Duodenal mucosa (tissue), 2 donors: ENCODE results near the gene ZBTB8B.

Experiments
- H3K27ac ChIP-seq: one replicate; pipeline ENCODE4 v1.7.0; 2013; ENCODE audit warnings: low read depth, low read length
- H3K27me3 ChIP-seq, 2 donors: one replicate each; pipeline ENCODE4 v1.7.0; 2013; ENCODE audit warnings: low read length in 2 of 2, control low read depth in 1 of 2; ENCODE audit not compliant: insufficient read depth in 2 of 2, control insufficient read depth in 1 of 2
- H3K36me3 ChIP-seq, 2 donors: one replicate each; pipeline ENCODE4 v1.7.0; 2013; ENCODE audit warnings: low read length in 2 of 2, control low read depth in 1 of 2; ENCODE audit not compliant: insufficient read depth in 2 of 2, control insufficient read depth in 1 of 2
- H3K4me1 ChIP-seq, 2 donors: one replicate each; pipeline ENCODE4 v1.7.0; 2013; ENCODE audit warnings: low read length in 2 of 2, control low read depth in 1 of 2; ENCODE audit not compliant: insufficient read depth in 2 of 2, control insufficient read depth in 1 of 2
- H3K4me3 ChIP-seq, 2 donors: one replicate each; pipeline ENCODE4 v1.7.0; 2013; ENCODE audit warnings: low read length in 2 of 2, low read depth in 1 of 2
- H3K9ac ChIP-seq, 2 donors: one replicate each; pipeline ENCODE4 v1.7.0; 2013; ENCODE audit warnings: low read length in 2 of 2, low read depth in 1 of 2
- H3K9me3 ChIP-seq, 2 donors: one replicate each; pipeline ENCODE4 v1.7.0; 2013; ENCODE audit warnings: low read length in 2 of 2, control low read depth in 1 of 2; ENCODE audit not compliant: control insufficient read depth in 1 of 2

The ZBTB8B gene

DNA sequence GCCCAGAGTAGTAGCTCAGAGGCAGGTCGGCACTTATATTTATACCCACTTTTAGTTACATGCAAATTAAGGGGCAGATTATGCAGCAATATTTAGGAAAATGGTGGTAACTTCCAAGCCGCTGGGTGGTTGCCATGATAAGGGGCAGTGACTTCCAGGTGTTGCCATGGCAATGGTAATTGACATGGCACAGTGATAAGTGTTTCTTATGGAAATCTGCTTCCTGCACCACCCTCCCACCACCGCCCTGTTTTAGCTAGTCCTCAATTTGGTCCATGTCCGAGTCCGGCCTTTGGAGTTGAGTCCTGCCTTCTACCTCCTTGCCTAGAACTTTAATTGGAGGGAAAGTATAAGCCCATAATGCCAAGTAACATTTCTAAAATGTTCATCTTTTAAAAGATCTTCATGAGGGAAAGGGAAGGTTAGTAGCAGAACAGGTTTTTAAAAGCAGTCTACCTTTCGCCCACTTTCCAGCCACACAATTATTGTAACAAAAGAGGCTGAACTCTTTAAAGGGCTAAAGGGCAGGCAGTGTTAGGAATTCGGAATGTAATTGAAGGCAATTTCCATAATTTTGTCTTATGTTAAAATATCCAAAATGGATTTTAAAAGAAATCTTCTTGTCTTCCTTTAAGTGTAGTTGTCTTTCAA, 21.7 kb downstream of the ZBTB8B start:
- no peaks in the 10 kb centered on the region for H3K9me3 ChIP-seq
- H3K4me3 ChIP-seq: no peak overlapping the region
- no peak overlapping the region for H3K27ac ChIP-seq

GRCh38 chr1:32487182-32487581, 22.3 kb downstream of the ZBTB8B start:
- peaks cover 0 to 3% of the 10 kb centered on the region in 2 donors for H3K27me3 ChIP-seq
- H3K4me3 ChIP-seq: no peak overlapping the region
- no peak overlapping the region for H3K27ac ChIP-seq
- H3K36me3 ChIP-seq: no peaks in the 10 kb centered on the region
- H3K9me3 ChIP-seq: no peaks in the 10 kb centered on the region
- H3K9ac ChIP-seq: no peak overlapping the region
- no peaks in the 10 kb centered on the region for H3K4me1 ChIP-seq

More for the DNA sequence above, 21.7 kb downstream of the ZBTB8B start:
- no peak overlapping the region for H3K9ac ChIP-seq
- no peaks in the 10 kb centered on the region for H3K4me1 ChIP-seq
- H3K27me3 ChIP-seq: peaks cover 0 to 3% of the 10 kb centered on the region in 2 donors
- no peaks in the 10 kb centered on the region for H3K36me3 ChIP-seq

DNA sequence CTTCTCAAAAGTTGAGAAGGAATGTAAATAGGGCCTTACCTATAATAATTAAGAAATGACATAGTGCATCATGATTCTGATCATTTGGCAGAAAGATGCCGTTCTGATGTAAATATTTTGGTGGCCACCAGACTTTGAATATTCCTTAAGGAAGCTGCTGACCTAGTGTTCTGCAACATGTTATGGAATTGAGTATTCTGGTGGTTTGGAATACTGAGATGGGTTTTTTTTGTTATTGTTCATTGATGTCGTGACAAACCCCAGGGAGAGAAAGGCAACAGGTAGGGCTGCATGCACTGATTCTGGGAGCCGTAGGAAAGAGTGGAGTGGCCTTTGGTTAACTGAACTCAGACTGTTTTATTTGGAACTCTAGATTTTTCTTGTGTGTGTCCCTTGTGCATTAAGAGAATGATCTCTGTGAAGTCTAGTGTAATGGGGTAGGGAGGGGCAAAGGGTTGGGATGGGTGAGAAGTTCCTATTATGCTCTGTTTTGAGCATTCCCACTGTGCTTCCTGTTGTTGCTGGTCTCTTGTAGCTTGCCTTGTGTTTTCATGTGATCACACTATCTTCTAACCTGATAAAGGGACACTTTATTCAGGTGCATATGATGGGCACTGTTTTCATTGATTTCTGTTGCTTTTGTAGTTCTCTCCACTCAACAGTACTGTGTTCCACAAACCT, 25.0 kb downstream of the ZBTB8B start:
- H3K9ac ChIP-seq: no peak overlapping the region
- no peaks in the 10 kb centered on the region for H3K9me3 ChIP-seq
- no peaks in the 10 kb centered on the region for H3K36me3 ChIP-seq
- no peak overlapping the region for H3K27ac ChIP-seq
- H3K4me3 ChIP-seq: no peak overlapping the region
- no peaks in the 10 kb centered on the region for H3K4me1 ChIP-seq
- H3K27me3 ChIP-seq: peaks cover 0 to 3% of the 10 kb centered on the region in 2 donors

DNA sequence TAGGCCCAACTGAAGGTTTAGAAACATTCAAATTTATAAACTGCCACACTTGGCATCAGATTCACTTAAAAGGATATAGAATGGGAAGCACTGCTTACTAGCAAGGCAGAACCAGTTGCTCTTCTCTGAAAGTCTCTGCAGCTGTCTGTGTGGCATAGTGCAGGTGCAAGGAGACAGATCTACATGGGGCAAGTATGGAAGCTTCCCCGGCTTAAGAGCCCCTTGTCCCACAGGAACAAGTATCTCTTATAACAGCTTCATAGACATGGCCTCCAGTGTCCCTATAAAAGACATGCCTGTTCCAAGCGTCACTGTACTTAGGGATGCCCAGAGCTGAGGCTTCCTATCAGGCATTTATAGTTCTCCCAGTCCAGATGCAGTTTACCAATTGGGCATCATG, 26.5 kb downstream of the ZBTB8B start:
- H3K27ac ChIP-seq: no peak overlapping the region
- H3K36me3 ChIP-seq: no peaks in the 10 kb centered on the region
- H3K4me1 ChIP-seq: no peaks in the 10 kb centered on the region
- no peak overlapping the region for H3K9ac ChIP-seq
- no peaks in the 10 kb centered on the region for H3K9me3 ChIP-seq
- H3K4me3 ChIP-seq: no peak overlapping the region
- no peaks in the 10 kb centered on the region for H3K27me3 ChIP-seq

GRCh38 chr1:32494196-32494595, 29.3 kb downstream of the ZBTB8B start:
- Histone ChIP-seq H3K9me3 (no peaks in the 10 kb centered on the region), H3K36me3 (no peaks in the 10 kb centered on the region), H3K4me1 (no peaks in the 10 kb centered on the region), H3K27ac (no peak overlapping the region), H3K4me3 (no peak overlapping the region), H3K9ac (no peak overlapping the region), H3K27me3 (no peaks in the 10 kb centered on the region)

- H3K4me3 ChIP-seq: no peak overlapping the region
- H3K9me3 ChIP-seq: no peaks in the 10 kb centered on the region
- H3K9ac ChIP-seq: no peak overlapping the region
- H3K36me3 ChIP-seq: no peaks in the 10 kb centered on the region
- H3K27me3 ChIP-seq: no peaks in the 10 kb centered on the region
- no peaks in the 10 kb centered on the region for H3K4me1 ChIP-seq
- no peak overlapping the region for H3K27ac ChIP-seq
These were observed 30.0 kb downstream of the ZBTB8B start for GRCh38 chr1:32494711-32495337.

DNA sequence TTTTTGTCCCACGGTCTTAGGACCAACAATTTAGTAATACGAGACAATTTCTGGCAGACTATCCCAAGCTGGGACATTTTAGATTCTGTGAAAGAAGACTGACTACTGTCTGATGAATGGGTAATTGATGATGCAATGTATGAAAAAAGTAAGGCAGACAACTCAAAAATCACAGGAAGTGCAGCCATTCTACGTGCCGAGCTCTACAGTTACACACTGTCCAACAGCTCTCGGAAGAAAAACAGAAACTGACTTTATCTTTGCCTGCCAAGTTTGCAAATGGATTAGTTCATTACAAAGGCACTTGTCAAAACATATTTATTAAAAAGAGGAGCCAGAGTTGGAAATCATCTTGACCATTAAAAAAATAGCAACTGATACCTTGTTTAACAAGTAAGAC, 31.3 kb downstream of the ZBTB8B start:
- Histone ChIP-seq H3K9me3 (no peaks in the 10 kb centered on the region), H3K36me3 (no peaks in the 10 kb centered on the region), H3K9ac (no peak overlapping the region), H3K4me3 (no peak overlapping the region), H3K27me3 (no peaks in the 10 kb centered on the region), H3K27ac (no peak overlapping the region), H3K4me1 (peaks cover 0 to 3% of the 10 kb centered on the region in 2 donors)

DNA sequence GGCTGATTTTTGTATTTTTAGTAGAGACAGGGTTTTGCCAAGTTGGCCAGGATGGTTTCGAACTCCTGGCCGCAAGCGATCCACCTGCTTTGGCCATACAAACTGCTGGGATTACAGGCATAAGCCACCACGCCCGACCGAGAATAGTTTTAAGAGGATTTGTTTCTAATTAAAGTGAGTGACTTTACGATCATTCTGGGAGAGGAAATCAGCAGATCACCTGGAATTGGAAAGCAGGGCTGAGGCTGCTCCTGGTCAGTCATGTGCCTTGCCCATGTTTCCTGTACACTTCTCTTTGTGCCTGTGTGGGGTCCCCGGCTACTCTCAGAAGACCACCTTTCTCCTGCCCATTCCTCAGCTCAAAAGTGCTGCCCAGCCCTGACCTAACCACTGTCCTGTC, 33.9 kb downstream of the ZBTB8B start:
- H3K4me3 ChIP-seq: no peak overlapping the region
- no peaks in the 10 kb centered on the region for H3K9me3 ChIP-seq
- H3K27ac ChIP-seq: no peak overlapping the region
- H3K27me3 ChIP-seq: no peaks in the 10 kb centered on the region
- no peak overlapping the region for H3K9ac ChIP-seq
- H3K4me1 ChIP-seq: peaks cover 0 to 3% of the 10 kb centered on the region in 2 donors
- H3K36me3 ChIP-seq: no peaks in the 10 kb centered on the region

DNA sequence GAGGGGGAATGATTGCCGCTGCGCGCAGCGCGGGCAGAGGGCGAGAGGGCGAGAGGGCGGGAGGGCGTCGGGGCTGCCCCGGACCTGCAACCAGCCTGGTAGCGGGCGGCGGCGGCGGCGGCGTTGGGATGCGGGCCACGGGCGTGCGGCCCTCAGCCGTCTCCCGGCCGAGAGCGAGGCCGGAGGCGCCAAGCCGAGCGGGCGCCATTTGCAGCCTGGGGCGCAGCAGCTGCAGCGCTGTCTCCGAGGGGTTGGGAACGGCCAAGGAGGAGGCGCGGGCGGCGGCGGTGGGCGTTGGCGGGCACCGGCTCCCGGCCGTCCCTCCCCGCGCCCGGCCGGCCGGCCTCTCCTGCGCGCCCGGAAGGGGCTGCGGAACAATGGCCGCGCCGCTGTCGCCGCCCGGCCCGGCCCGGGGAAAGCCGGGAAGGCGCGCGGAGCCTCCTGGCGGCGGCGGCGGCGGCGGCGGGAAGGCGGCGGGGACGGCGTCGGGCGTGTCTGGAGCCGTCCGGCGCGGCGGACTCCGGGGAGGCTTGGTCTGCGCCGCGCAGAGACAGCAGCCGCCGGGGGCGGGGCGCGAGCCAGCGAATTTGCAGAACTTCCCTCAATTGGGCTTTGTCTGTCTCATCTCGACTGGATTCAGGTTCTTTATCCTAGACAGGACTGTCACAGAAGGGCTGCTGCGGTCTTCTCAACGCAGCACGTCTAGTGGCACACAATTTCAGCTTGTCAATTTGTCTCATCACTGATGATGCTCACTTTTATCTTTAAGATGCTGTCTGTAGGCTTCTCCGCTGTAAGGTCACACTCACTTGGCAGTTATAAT, 35.7 kb downstream of the ZBTB8B start:
- no peaks in the 10 kb centered on the region for H3K36me3 ChIP-seq
- peak overlapping the region; percentile 70 for H3K27ac ChIP-seq
- H3K4me1 ChIP-seq: peaks cover 0 to 3% of the 10 kb centered on the region in 2 donors
- peak overlapping the region; percentile 55 to 76 for H3K4me3 ChIP-seq
- H3K9me3 ChIP-seq: no peaks in the 10 kb centered on the region
- peak overlapping the region in 1 of 2 donors; percentile 47 for H3K9ac ChIP-seq
- H3K27me3 ChIP-seq: no peaks in the 10 kb centered on the region

- H3K27me3 ChIP-seq: no peaks in the 10 kb centered on the region
- H3K9ac ChIP-seq: no peak overlapping the region
These were observed 37.0 kb downstream of the ZBTB8B start for GRCh38 chr1:32501865-32502264.

More at GRCh38 chr1:32501865-32502264, 37.0 kb downstream of the ZBTB8B start:
- Histone ChIP-seq H3K27ac (no peak overlapping the region), H3K9me3 (no peaks in the 10 kb centered on the region), H3K36me3 (no peaks in the 10 kb centered on the region), H3K4me1 (peaks cover 0 to 3% of the 10 kb centered on the region in 2 donors), H3K4me3 (no peak overlapping the region)
